Endodermal cell (in vitro differentiated cells): ENCODE data around the gene NLN. TPM values are rescaled to one million over a fixed set of nuclear protein-coding genes. Genes with fewer than 3 reads are reported as not detected.

Experiments used
- DNase-seq: peaks from one replicate; pipeline ENCODE4 v3.0.0-alpha.2; 2017
- H3K27ac ChIP-seq: 2 replicates; pipeline ENCODE4 v1.5.1; 2013; ENCODE audit warnings: mild to moderate bottlenecking, low read depth, low read length, moderate library complexity
- H3K27me3 ChIP-seq: 2 replicates; pipeline ENCODE4 v1.6.1; 2013; ENCODE audit warnings: mild to moderate bottlenecking, low read length, moderate library complexity; ENCODE audit not compliant: insufficient read depth, control insufficient read depth, poor library complexity, severe bottlenecking
- H3K36me3 ChIP-seq: 2 replicates; pipeline ENCODE4 v1.7.0; 2013; ENCODE audit warnings: mild to moderate bottlenecking, low read length, moderate library complexity; ENCODE audit not compliant: control insufficient read depth, insufficient read depth
- H3K4me1 ChIP-seq: one replicate; pipeline ENCODE4 v1.7.0; 2013; ENCODE audit warnings: low read length; ENCODE audit not compliant: control insufficient read depth, insufficient read depth
- H3K4me3 ChIP-seq: 2 replicates; pipeline ENCODE4 v1.5.1; 2013; ENCODE audit warnings: mild to moderate bottlenecking, low read length, moderate library complexity
- H3K9ac ChIP-seq: 2 replicates; pipeline ENCODE4 v1.6.1; 2013; ENCODE audit warnings: mild to moderate bottlenecking, low read length, moderate library complexity; ENCODE audit not compliant: poor library complexity, severe bottlenecking; ENCODE audit errors: extremely low read depth
- H3K9me3 ChIP-seq: 2 replicates; pipeline ENCODE4 v1.6.1; 2013; ENCODE audit warnings: mild to moderate bottlenecking, low read length, moderate library complexity; ENCODE audit not compliant: control insufficient read depth
- H3K27ac Mint-ChIP-seq: 2 replicates; pipeline ENCODE4 v1.8.0; 2020; ENCODE audit warnings: mixed read lengths
- H3K27me3 Mint-ChIP-seq: 2 replicates; pipeline ENCODE4 v1.8.0; 2021; ENCODE audit warnings: mild to moderate bottlenecking, mixed read lengths; ENCODE audit not compliant: insufficient read depth
- H3K36me3 Mint-ChIP-seq: 2 replicates; pipeline ENCODE4 v1.8.0; 2020; ENCODE audit warnings: low read depth, mixed read lengths
- H3K4me1 Mint-ChIP-seq: 2 replicates; pipeline ENCODE4 v1.8.0; 2020; ENCODE audit warnings: mixed read lengths
- H3K4me3 Mint-ChIP-seq: 2 replicates; pipeline ENCODE4 v1.8.0; 2020; ENCODE audit warnings: mild to moderate bottlenecking, moderate library complexity, mixed read lengths
- H3K9me3 Mint-ChIP-seq: 2 replicates; pipeline ENCODE4 v1.8.0; 2020; ENCODE audit warnings: mild to moderate bottlenecking, mixed read lengths
- WGBS, 2 experiments: methylation state at CpG; one replicate each; pipeline versions ENCODE4 v1.1.5 to v1.1.7; 2013; ENCODE audit warnings: missing lambda C conversion rate in 2 of 2, mixed read lengths in 1 of 2; ENCODE audit not compliant: insufficient coverage in 1 of 2, insufficient read length in 1 of 2; 5-methylcytosine and 5-hydroxymethylcytosine counted together
- total RNA-seq, 2 donors: library from RNA; stranded (reverse); fragmentation: NEBNext Ultra II Directional in 1 of 2; extraction: Animal tissue kit (Norgen Biotek cat#: 25700) in 1 of 2; gene quantifications; 2 replicates in 1 of 2; 3 replicates in 1 of 2; pipeline ENCODE4 v1.2.1, GENCODE V29; 2021
- TF ChIP-seq, protein P1 (sequence below): fragments of 200-600 bp; sonication (generic); conservative IDR thresholded peaks from 2 replicates; pipeline ENCODE4 v1.5.0; 2021; ENCODE audit warnings: antibody characterized with exemption, mild to moderate bottlenecking

Gene NLN
- total RNA-seq, 2 donors from 2014 or later, result 110 to 136 TPM

DNA sequence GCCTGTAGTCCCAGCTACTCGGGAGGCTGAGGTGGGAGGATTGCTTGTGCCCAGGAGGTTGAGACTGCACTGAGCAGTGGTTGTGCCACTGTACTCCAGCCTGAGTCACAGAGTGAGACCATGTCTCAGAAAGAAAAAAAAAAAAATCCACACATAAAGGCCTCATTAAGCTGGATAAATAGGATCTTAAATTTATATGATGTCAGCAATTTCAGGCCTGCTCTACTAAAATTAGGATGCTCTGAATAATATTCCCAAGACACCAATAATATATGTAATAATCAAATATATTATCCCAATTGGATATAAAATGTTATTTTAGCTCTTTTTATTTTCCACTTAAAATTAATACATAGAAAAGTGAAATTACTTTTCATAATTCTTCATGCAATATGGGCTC lies 43.6 kb downstream of the NLN start:
- Histone ChIP-seq H3K27ac (no peak overlapping the region), H3K27me3 (no peaks in the 10 kb centered on the region), H3K9ac (no peak overlapping the region), H3K4me3 (no peak overlapping the region), H3K9me3 (no peaks in the 10 kb centered on the region), H3K36me3 (peaks cover 20% of the 10 kb centered on the region), H3K4me1 (no peaks in the 10 kb centered on the region)
- Mint-ChIP-seq H3K4me3 (no peak overlapping the region), H3K27me3 (no peaks in the 10 kb centered on the region), H3K9me3 (peaks cover 14% of the 10 kb centered on the region), H3K36me3 (peaks cover 51% of the 10 kb centered on the region), H3K4me1 (peaks cover 8% of the 10 kb centered on the region), H3K27ac (no peak overlapping the region)
- TF ChIP-seq, protein P1, sequence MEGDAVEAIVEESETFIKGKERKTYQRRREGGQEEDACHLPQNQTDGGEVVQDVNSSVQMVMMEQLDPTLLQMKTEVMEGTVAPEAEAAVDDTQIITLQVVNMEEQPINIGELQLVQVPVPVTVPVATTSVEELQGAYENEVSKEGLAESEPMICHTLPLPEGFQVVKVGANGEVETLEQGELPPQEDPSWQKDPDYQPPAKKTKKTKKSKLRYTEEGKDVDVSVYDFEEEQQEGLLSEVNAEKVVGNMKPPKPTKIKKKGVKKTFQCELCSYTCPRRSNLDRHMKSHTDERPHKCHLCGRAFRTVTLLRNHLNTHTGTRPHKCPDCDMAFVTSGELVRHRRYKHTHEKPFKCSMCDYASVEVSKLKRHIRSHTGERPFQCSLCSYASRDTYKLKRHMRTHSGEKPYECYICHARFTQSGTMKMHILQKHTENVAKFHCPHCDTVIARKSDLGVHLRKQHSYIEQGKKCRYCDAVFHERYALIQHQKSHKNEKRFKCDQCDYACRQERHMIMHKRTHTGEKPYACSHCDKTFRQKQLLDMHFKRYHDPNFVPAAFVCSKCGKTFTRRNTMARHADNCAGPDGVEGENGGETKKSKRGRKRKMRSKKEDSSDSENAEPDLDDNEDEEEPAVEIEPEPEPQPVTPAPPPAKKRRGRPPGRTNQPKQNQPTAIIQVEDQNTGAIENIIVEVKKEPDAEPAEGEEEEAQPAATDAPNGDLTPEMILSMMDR, result no peak
- WGBS, 2 experiments, result 95 to 100% methylated on average over 1 of the region's 1 CpG
- no peak for DNase-seq

DNA sequence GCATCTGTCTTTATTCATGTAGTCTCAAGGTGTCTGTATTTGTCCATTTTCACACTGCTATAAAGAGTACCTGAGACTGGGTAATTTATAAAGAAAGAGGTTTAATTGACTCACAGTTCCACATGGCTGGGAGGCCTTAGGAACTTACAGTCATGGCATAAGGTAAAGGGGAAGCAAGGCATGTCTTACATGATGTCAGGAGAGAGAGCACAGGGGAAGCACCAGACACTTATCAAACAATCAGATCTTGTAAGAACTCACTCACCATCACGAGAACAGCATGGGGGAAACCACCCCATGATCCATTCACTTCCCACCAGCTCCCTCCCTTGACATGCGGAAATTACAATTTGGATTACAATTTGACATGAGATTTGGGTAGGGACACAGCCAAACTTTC lies 44.2 kb downstream of the NLN start:
- Histone ChIP-seq H3K9ac (no peak overlapping the region), H3K27ac (no peak overlapping the region), H3K27me3 (no peaks in the 10 kb centered on the region), H3K4me3 (no peak overlapping the region), H3K4me1 (no peaks in the 10 kb centered on the region), H3K36me3 (peaks cover 16% of the 10 kb centered on the region), H3K9me3 (no peaks in the 10 kb centered on the region)
- no peak overlapping the region for H3K4me3 Mint-ChIP-seq
- H3K27me3 Mint-ChIP-seq, result no peaks in the 10 kb centered on the region
- TF ChIP-seq, protein P1, result no peak
- H3K4me1 Mint-ChIP-seq, result peaks cover 8% of the 10 kb centered on the region
- WGBS, 2 experiments, result 67 to 100% methylated on average over 1 to 2 of the region's 2 CpGs
- DNase-seq, result no peak
- no peak overlapping the region for H3K27ac Mint-ChIP-seq
- H3K9me3 Mint-ChIP-seq, result peaks cover 14% of the 10 kb centered on the region
- peaks cover 48% of the 10 kb centered on the region for H3K36me3 Mint-ChIP-seq

- Histone ChIP-seq H3K9ac (no peak overlapping the region), H3K4me3 (no peak overlapping the region), H3K27me3 (no peaks in the 10 kb centered on the region), H3K4me1 (no peaks in the 10 kb centered on the region), H3K9me3 (no peaks in the 10 kb centered on the region), H3K36me3 (peaks cover 16% of the 10 kb centered on the region), H3K27ac (no peak overlapping the region)
- no peak for DNase-seq
- Mint-ChIP-seq H3K4me1 (peaks cover 8% of the 10 kb centered on the region), H3K36me3 (peaks cover 48% of the 10 kb centered on the region), H3K9me3 (peaks cover 14% of the 10 kb centered on the region), H3K27me3 (no peaks in the 10 kb centered on the region), H3K27ac (no peak overlapping the region), H3K4me3 (no peak overlapping the region)
- TF ChIP-seq, protein P1, result no peak
- 99 to 100% methylated on average over 1 to 2 of the region's 2 CpGs for WGBS, 2 experiments
These were observed 44.8 kb downstream of the NLN start for GRCh38 chr5:65766781-65767180.
